ENCODE results near the gene CDC42EP1.
"Not testable (repeated sequence)": the region's sequence is repeated elsewhere in the genome, so short reads cannot be mapped to it uniquely, and the experiment has no call there.

Gene CDC42EP1

GRCh38 chr22:37534445-37534844 is 25.8 kb upstream of the CDC42EP1 start:
- DNase-seq (ENCODE audit: low read depth in 2 of 3, low spot score in 2 of 3) = no peak

GRCh38 chr22:37535159-37535558 is 25.1 kb upstream of the CDC42EP1 start:
- DNase-seq (ENCODE audit: low read depth in 2 of 3, low spot score in 2 of 3) = no peak

GRCh38 chr22:37538590-37539357 is 21.5 kb upstream of the CDC42EP1 start:
- DNase-seq (ENCODE audit: low read depth in 2 of 3, low spot score in 2 of 3) = peak; percentile 70 to 85 (median 82)

GRCh38 chr22:37539790-37540189 is 20.5 kb upstream of the CDC42EP1 start:
- DNase-seq (ENCODE audit: low read depth in 2 of 3, low spot score in 2 of 3) = not testable (repeated sequence)

- not testable (repeated sequence) for DNase-seq (ENCODE audit: low read depth in 2 of 3, low spot score in 2 of 3)
These were observed 17.9 kb upstream of the CDC42EP1 start for GRCh38 chr22:37542416-37542815.

GRCh38 chr22:37542959-37543358 is 17.3 kb upstream of the CDC42EP1 start:
- no peak for DNase-seq (ENCODE audit: low read depth in 2 of 3, low spot score in 2 of 3)

- peak in 1 of 3 experiments; percentile 36 for DNase-seq (ENCODE audit: low read depth in 2 of 3, low spot score in 2 of 3)
These were observed 15.2 kb upstream of the CDC42EP1 start for GRCh38 chr22:37544955-37545702.

GRCh38 chr22:37545703-37546436 is 14.4 kb upstream of the CDC42EP1 start:
- no peak for DNase-seq (ENCODE audit: low read depth in 2 of 3, low spot score in 2 of 3)

- DNase-seq (ENCODE audit: low read depth in 2 of 3, low spot score in 2 of 3) = no peak
These were observed 13.6 kb upstream of the CDC42EP1 start for GRCh38 chr22:37546437-37547250.

GRCh38 chr22:37547251-37547741 is 13.0 kb upstream of the CDC42EP1 start:
- DNase-seq (ENCODE audit: low read depth in 2 of 3, low spot score in 2 of 3) = no peak

- no peak for DNase-seq (ENCODE audit: low read depth in 2 of 3, low spot score in 2 of 3)
These were observed 10.6 kb upstream of the CDC42EP1 start for GRCh38 chr22:37549704-37550059.

- DNase-seq (ENCODE audit: low read depth in 2 of 3, low spot score in 2 of 3) = not testable (repeated sequence)
These were observed 9.4 kb upstream of the CDC42EP1 start for GRCh38 chr22:37550921-37551320.

- DNase-seq (ENCODE audit: low read depth in 2 of 3, low spot score in 2 of 3) = no peak
These were observed 8.3 kb upstream of the CDC42EP1 start for GRCh38 chr22:37551981-37552380.

- no peak for DNase-seq (ENCODE audit: low read depth in 2 of 3, low spot score in 2 of 3)
These were observed 7.6 kb upstream of the CDC42EP1 start for GRCh38 chr22:37552524-37553163.

- DNase-seq (ENCODE audit: low read depth in 2 of 3, low spot score in 2 of 3) = no peak
These were observed 6.6 kb upstream of the CDC42EP1 start for GRCh38 chr22:37553725-37554124.

- DNase-seq (ENCODE audit: low read depth in 2 of 3, low spot score in 2 of 3) = no peak
These were observed 5.3 kb upstream of the CDC42EP1 start for GRCh38 chr22:37555029-37555428.

- no peak for DNase-seq (ENCODE audit: low read depth in 2 of 3, low spot score in 2 of 3)
These were observed 3.6 kb upstream of the CDC42EP1 start for GRCh38 chr22:37556710-37557109.

GRCh38 chr22:37557321-37558001 is 2.8 kb upstream of the CDC42EP1 start:
- DNase-seq (ENCODE audit: low read depth in 2 of 3, low spot score in 2 of 3) = no peak

- DNase-seq (ENCODE audit: low read depth in 2 of 3, low spot score in 2 of 3) = no peak
These were observed 1.5 kb upstream of the CDC42EP1 start for GRCh38 chr22:37558815-37559214.

GRCh38 chr22:37559521-37559900 is 769 bp upstream of the CDC42EP1 start:
- DNase-seq (ENCODE audit: low read depth in 2 of 3, low spot score in 2 of 3) = no peak

All from activated CD8-positive, alpha-beta memory T cell treated with anti-CD3 and anti-CD28 coated beads for 48 hours (primary cell).